ENCODE data around the gene ZNF846.
"Not testable (repeated sequence)": the region's sequence is repeated elsewhere in the genome, so short reads cannot be mapped to it uniquely, and the experiment has no call there.

ZNF846 gene

GRCh38 chr19:9785367-9786331 lies 17.1 kb upstream of the ZNF846 start:
- DNase-seq: peak; percentile 59 to 98 (median 90)

GRCh38 chr19:9784163-9784496 lies 15.6 kb upstream of the ZNF846 start:
- not testable (repeated sequence) for DNase-seq

- no peak for DNase-seq
Observed at GRCh38 chr19:9782338-9782737, 13.8 kb upstream of the ZNF846 start.

GRCh38 chr19:9757544-9758501 lies 10.7 kb downstream of the ZNF846 start:
- no peak for DNase-seq

- DNase-seq: no peak
Observed at GRCh38 chr19:9752701-9753443, 15.7 kb downstream of the ZNF846 start.

GRCh38 chr19:9751446-9751845 lies 17.1 kb downstream of the ZNF846 start:
- DNase-seq: no peak

GRCh38 chr19:9741476-9742171 lies 26.9 kb downstream of the ZNF846 start:
- DNase-seq: no peak

- DNase-seq: no peak
Observed at GRCh38 chr19:9735986-9736385, 32.6 kb downstream of the ZNF846 start.

- DNase-seq: not testable (repeated sequence)
Observed at GRCh38 chr19:9730056-9730455, 38.5 kb downstream of the ZNF846 start.

- DNase-seq: no peak
Observed at GRCh38 chr19:9729162-9729561, 39.4 kb downstream of the ZNF846 start.

- DNase-seq: no peak
Observed at GRCh38 chr19:9727644-9728043, 40.9 kb downstream of the ZNF846 start.

GRCh38 chr19:9725508-9726201 lies 42.9 kb downstream of the ZNF846 start:
- not testable (repeated sequence) for DNase-seq

GRCh38 chr19:9724157-9724556 lies 44.4 kb downstream of the ZNF846 start:
- DNase-seq: no peak

GRCh38 chr19:9721861-9722260 lies 46.7 kb downstream of the ZNF846 start:
- DNase-seq: no peak

- DNase-seq: no peak
Observed at GRCh38 chr19:9720541-9720940, 48.0 kb downstream of the ZNF846 start.

GRCh38 chr19:9711815-9712214 lies 56.7 kb downstream of the ZNF846 start:
- DNase-seq: no peak

GRCh38 chr19:9709305-9709704 lies 59.2 kb downstream of the ZNF846 start:
- DNase-seq: peak in 11 of 56 donors; percentile 0 to 26 (median 11)

- DNase-seq: no peak
Observed at GRCh38 chr19:9705836-9706235, 62.7 kb downstream of the ZNF846 start.

- DNase-seq: no peak
Observed at GRCh38 chr19:9702186-9702585, 66.4 kb downstream of the ZNF846 start.

Measured in nucleus accumbens (tissue), 56 donors.